ENCODE measurements around the gene C16orf96.
"Not testable (repeated sequence)": the region's sequence is repeated elsewhere in the genome, so short reads cannot be mapped to it uniquely, and the experiment has no call there.

Gene C16orf96

DNA sequence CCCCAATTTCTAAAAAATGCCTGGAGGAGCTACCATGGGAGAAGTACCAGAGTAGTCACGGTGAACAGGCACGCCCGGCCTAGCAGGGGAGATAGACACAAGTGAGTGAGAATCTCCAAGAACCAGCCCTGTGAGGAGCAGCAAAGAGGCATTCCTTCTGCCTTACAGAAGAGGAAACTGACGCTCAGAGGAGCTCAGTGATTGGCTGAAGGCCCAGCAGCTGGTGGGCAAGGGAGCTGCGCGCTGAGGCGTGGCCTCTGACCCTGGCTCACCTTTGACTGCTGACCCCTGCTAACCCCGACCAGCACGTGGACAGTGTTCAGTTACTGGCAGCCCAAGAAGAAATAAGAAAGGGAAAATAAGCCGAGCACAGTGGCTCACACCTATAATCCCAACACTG, 1.8 kb downstream of the C16orf96 start:
- DNase-seq: no peak

DNA sequence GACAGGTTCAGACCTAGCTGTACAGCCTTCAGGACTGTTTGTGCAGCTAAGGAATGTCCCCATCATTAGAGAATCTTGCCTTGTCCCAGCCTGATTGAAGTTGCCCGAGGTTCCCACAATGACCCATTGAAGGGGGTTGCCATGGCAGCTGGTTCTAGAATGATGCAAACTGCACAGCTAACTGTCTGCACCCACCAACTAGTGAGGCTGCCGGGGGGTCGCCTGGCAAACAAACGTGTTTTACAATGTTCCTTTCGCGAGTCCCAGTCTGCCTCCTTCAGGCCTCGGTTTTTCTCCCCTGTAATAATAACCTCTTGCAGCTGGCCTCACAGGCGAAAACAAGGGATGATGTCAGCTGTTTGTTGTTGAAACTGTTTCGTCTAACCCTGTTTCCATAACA, 5.5 kb downstream of the C16orf96 start:
- H3K9me3 ChIP-seq (ENCODE audit: control insufficient read depth, low read length): no peaks in the 10 kb centered on the region
- no peaks in the 10 kb centered on the region for H3K4me1 ChIP-seq (ENCODE audit: control insufficient read depth, insufficient read depth, low read length, poor library complexity, severe bottlenecking)
- no peaks in the 10 kb centered on the region for H3K36me3 ChIP-seq (ENCODE audit: control insufficient read depth, insufficient read depth, low read length)
- H3K4me3 ChIP-seq (ENCODE audit: insufficient read depth, low read depth, low read length, poor library complexity, severe bottlenecking): no peak overlapping the region
- no peak overlapping the region for H3K27ac ChIP-seq (ENCODE audit: insufficient read depth, low read length, poor library complexity, severe bottlenecking)
- no peak for DNase-seq
- H3K27me3 ChIP-seq (replicated peaks; ENCODE audit: control insufficient read depth, insufficient read depth, low read length, poor library complexity, severe bottlenecking): no peaks in the 10 kb centered on the region

More for the DNA sequence above, 1.8 kb downstream of the C16orf96 start:
- Histone ChIP-seq H3K4me1 (ENCODE audit: control insufficient read depth, insufficient read depth, low read length, poor library complexity, severe bottlenecking) (no peaks in the 10 kb centered on the region), H3K36me3 (ENCODE audit: control insufficient read depth, insufficient read depth, low read length) (no peaks in the 10 kb centered on the region), H3K27ac (ENCODE audit: insufficient read depth, low read length, poor library complexity, severe bottlenecking) (no peak overlapping the region), H3K4me3 (ENCODE audit: insufficient read depth, low read depth, low read length, poor library complexity, severe bottlenecking) (no peak overlapping the region), H3K9me3 (ENCODE audit: control insufficient read depth, low read length) (no peaks in the 10 kb centered on the region), H3K27me3 (replicated peaks; ENCODE audit: control insufficient read depth, insufficient read depth, low read length, poor library complexity, severe bottlenecking) (no peaks in the 10 kb centered on the region)

DNA sequence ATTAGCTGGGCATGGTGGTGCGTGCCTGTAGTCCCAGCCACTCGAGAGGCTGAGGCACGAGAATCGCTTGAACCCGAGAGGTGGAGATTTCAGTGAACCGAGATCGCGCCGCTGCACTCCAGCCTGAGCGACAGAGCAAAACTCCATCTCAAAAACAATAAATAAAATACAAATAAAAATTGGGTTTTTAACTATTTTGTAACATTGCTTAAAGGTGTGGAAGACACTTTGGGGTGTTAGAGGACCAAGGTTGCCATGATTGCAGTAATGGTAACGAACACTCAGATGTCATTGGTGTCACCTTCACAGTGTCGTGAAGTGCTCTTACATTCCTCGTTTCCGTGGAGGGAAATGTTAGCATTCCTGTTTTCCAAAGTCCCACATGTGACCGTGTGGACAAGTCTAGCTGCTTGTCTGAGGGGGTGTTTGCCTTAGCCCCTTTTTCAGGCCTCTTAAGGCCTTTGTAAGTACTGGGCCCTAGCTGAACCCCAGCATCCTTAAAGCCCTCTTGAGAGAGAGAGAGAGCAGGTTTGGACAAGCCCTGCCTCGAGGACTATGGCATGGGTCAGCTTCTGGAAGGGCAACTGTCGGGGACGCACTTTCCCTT, 8.6 kb downstream of the C16orf96 start:
- no peaks in the 10 kb centered on the region for H3K9me3 ChIP-seq (ENCODE audit: control insufficient read depth, low read length)
- no peaks in the 10 kb centered on the region for H3K27me3 ChIP-seq (replicated peaks; ENCODE audit: control insufficient read depth, insufficient read depth, low read length, poor library complexity, severe bottlenecking)
- no peak overlapping the region for H3K4me3 ChIP-seq (ENCODE audit: insufficient read depth, low read depth, low read length, poor library complexity, severe bottlenecking)
- DNase-seq: no peak
- H3K36me3 ChIP-seq (ENCODE audit: control insufficient read depth, insufficient read depth, low read length): no peaks in the 10 kb centered on the region
- H3K27ac ChIP-seq (ENCODE audit: insufficient read depth, low read length, poor library complexity, severe bottlenecking): no peak overlapping the region
- no peaks in the 10 kb centered on the region for H3K4me1 ChIP-seq (ENCODE audit: control insufficient read depth, insufficient read depth, low read length, poor library complexity, severe bottlenecking)

DNA sequence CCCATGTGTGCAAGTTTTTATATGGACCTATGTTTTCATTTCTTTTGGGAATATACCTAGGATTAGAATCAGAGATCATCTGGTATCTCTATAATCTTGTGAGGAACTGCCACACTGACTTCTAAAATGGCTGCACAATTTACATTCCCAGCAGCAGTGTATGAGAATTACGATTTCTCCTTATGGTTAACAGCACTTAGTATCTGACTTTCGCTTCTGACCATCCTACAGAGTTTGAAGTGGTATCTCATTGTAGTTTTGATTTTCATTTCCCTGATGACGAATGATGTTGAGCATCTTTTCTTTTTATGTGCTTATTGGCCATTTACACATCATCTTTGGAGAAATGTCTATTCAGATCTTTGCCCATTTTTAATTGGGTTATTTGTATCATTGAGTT, 10.0 kb downstream of the C16orf96 start:
- Histone ChIP-seq H3K9me3 (ENCODE audit: control insufficient read depth, low read length) (no peaks in the 10 kb centered on the region), H3K27ac (ENCODE audit: insufficient read depth, low read length, poor library complexity, severe bottlenecking) (no peak overlapping the region), H3K36me3 (ENCODE audit: control insufficient read depth, insufficient read depth, low read length) (no peaks in the 10 kb centered on the region), H3K4me1 (ENCODE audit: control insufficient read depth, insufficient read depth, low read length, poor library complexity, severe bottlenecking) (no peaks in the 10 kb centered on the region), H3K27me3 (replicated peaks; ENCODE audit: control insufficient read depth, insufficient read depth, low read length, poor library complexity, severe bottlenecking) (no peaks in the 10 kb centered on the region), H3K4me3 (ENCODE audit: insufficient read depth, low read depth, low read length, poor library complexity, severe bottlenecking) (no peak overlapping the region)
- no peak for DNase-seq

DNA sequence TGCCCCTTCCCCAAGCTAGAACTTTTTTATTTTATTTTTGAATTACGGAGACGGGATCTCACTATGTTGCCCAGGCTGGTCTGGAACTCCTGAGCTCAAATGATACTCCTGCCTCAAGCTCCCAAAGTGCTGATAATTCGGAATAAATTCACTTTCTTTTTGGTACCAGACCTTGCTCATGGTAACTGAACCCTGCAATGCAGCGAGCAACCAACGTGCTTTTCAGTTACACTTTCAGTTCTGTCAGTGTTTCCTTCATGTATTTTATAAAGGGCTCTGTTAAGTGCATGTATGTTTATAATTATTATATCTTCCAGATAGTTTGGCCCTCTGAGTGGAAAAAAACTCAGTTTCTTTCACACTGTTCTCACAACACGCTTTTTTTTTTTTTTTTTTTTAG, 13.9 kb downstream of the C16orf96 start:
- Histone ChIP-seq H3K4me1 (ENCODE audit: control insufficient read depth, insufficient read depth, low read length, poor library complexity, severe bottlenecking) (peaks cover 3% of the 10 kb centered on the region), H3K27ac (ENCODE audit: insufficient read depth, low read length, poor library complexity, severe bottlenecking) (no peak overlapping the region), H3K9me3 (ENCODE audit: control insufficient read depth, low read length) (no peaks in the 10 kb centered on the region), H3K36me3 (ENCODE audit: control insufficient read depth, insufficient read depth, low read length) (no peaks in the 10 kb centered on the region), H3K4me3 (ENCODE audit: insufficient read depth, low read depth, low read length, poor library complexity, severe bottlenecking) (no peak overlapping the region), H3K27me3 (replicated peaks; ENCODE audit: control insufficient read depth, insufficient read depth, low read length, poor library complexity, severe bottlenecking) (no peaks in the 10 kb centered on the region)
- DNase-seq: no peak

DNA sequence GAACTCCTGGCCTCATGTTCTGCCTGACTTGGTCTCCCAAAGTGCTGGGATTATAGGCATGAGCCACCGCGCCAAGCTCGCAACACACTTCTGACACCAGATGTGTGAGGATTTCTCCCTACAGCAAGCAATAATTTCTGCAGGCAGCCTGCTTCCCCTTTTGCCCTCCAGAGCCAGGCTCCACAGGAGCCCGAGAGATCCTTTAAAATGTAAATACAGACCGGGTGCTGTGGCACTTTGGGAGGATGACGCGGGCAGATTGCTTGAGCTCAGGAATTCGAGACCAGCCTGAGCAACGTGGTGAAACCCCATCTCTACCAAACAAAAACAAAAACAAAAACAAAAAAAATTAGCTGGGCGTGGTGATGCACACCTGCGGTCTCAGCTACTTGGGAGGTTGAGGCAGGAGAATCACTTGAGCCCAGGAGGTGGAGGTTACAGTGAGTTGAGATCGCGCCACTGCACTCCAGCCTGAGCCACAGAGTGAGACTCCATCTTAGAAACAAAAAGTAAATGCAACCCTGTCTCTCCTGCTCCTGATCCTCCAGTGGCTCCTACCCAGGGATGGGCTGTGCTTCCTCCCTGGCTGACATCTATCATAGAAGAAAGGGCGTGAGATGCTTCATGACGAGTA, 14.7 kb downstream of the C16orf96 start:
- no peaks in the 10 kb centered on the region for H3K9me3 ChIP-seq (ENCODE audit: control insufficient read depth, low read length)
- H3K4me3 ChIP-seq (ENCODE audit: insufficient read depth, low read depth, low read length, poor library complexity, severe bottlenecking): no peak overlapping the region
- no peaks in the 10 kb centered on the region for H3K36me3 ChIP-seq (ENCODE audit: control insufficient read depth, insufficient read depth, low read length)
- H3K27me3 ChIP-seq (replicated peaks; ENCODE audit: control insufficient read depth, insufficient read depth, low read length, poor library complexity, severe bottlenecking): no peaks in the 10 kb centered on the region
- H3K4me1 ChIP-seq (ENCODE audit: control insufficient read depth, insufficient read depth, low read length, poor library complexity, severe bottlenecking): peaks cover 3% of the 10 kb centered on the region
- DNase-seq: no peak
- H3K27ac ChIP-seq (ENCODE audit: insufficient read depth, low read length, poor library complexity, severe bottlenecking): no peak overlapping the region

DNA sequence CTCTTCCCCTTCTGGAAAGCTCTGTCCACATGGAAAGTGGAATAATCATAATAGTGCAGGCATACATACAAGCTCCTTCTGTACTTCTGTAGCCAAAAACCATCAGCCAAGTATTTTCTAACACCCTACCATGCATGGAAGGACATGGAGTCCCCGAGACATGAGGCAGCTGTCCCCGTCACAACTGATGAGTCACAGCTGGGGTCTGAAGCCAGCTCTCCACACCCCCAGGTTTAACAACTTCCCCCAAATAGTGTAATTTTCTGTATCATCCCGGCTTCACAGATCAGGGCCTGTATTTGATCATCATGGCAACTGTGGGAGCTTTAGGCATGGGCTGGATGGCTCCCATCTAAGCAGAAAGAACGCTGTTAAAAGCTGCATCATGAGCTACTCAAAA, 16.6 kb downstream of the C16orf96 start:
- no peaks in the 10 kb centered on the region for H3K27me3 ChIP-seq (replicated peaks; ENCODE audit: control insufficient read depth, insufficient read depth, low read length, poor library complexity, severe bottlenecking)
- H3K27ac ChIP-seq (ENCODE audit: insufficient read depth, low read length, poor library complexity, severe bottlenecking): no peak overlapping the region
- no peaks in the 10 kb centered on the region for H3K9me3 ChIP-seq (ENCODE audit: control insufficient read depth, low read length)
- no peak overlapping the region for H3K4me3 ChIP-seq (ENCODE audit: insufficient read depth, low read depth, low read length, poor library complexity, severe bottlenecking)
- H3K36me3 ChIP-seq (ENCODE audit: control insufficient read depth, insufficient read depth, low read length): no peaks in the 10 kb centered on the region
- peaks cover 3% of the 10 kb centered on the region for H3K4me1 ChIP-seq (ENCODE audit: control insufficient read depth, insufficient read depth, low read length, poor library complexity, severe bottlenecking)
- no peak for DNase-seq

DNA sequence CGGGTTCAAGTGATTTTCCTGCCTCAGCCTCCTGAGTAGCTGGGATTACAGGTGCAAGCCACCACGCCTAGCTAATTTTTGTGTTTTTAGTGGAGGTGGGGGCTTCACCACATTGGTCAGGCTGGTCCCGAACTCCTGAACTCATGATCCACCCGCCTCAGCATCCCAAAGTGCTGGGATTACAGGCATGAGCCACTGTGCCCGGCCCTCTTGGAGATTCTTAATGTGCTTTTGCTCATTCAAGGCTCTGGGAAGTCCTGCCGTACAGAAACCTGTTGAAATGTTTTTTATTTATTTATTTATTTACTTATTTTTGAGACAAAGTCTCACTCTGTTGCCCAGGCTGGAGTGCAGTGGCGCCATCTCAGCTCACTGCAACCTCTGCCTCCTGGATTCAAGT, 17.8 kb downstream of the C16orf96 start:
- not testable (repeated sequence) for DNase-seq; H3K4me1 ChIP-seq (ENCODE audit: control insufficient read depth, insufficient read depth, low read length, poor library complexity, severe bottlenecking); H3K4me3 ChIP-seq (ENCODE audit: insufficient read depth, low read depth, low read length, poor library complexity, severe bottlenecking); H3K27ac ChIP-seq (ENCODE audit: insufficient read depth, low read length, poor library complexity, severe bottlenecking); H3K27me3 ChIP-seq (replicated peaks; ENCODE audit: control insufficient read depth, insufficient read depth, low read length, poor library complexity, severe bottlenecking); H3K36me3 ChIP-seq (ENCODE audit: control insufficient read depth, insufficient read depth, low read length); H3K9me3 ChIP-seq (ENCODE audit: control insufficient read depth, low read length)

GRCh38 chr16:4574919-4575705, 19.0 kb downstream of the C16orf96 start:
- Histone ChIP-seq H3K27me3 (replicated peaks; ENCODE audit: control insufficient read depth, insufficient read depth, low read length, poor library complexity, severe bottlenecking) (no peaks in the 10 kb centered on the region), H3K4me3 (ENCODE audit: insufficient read depth, low read depth, low read length, poor library complexity, severe bottlenecking) (no peak overlapping the region), H3K4me1 (ENCODE audit: control insufficient read depth, insufficient read depth, low read length, poor library complexity, severe bottlenecking) (peaks cover 3% of the 10 kb centered on the region), H3K36me3 (ENCODE audit: control insufficient read depth, insufficient read depth, low read length) (no peaks in the 10 kb centered on the region), H3K9me3 (ENCODE audit: control insufficient read depth, low read length) (no peaks in the 10 kb centered on the region), H3K27ac (ENCODE audit: insufficient read depth, low read length, poor library complexity, severe bottlenecking) (no peak overlapping the region)
- no peak for DNase-seq

DNA sequence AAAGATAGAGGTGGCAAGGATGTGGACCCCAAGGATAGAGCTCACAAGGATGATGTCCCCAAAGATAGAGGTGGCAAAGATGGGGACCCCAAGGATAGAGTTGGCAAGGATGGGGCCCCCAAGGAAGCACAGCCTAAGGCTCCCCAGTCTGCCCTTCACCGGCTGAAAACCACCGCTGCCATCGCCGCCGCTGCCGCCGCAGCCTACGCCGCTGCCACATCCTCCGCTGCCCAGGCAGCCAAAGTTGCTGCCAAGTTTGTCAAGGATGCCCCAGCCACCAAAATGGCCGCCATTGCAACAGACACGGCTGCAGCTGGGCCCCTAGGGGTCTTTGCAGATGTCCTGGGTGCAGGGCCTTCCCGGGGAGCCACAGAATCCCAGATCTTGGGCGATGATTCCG, 19.9 kb downstream of the C16orf96 start:
- DNase-seq: no peak
- Histone ChIP-seq H3K27me3 (replicated peaks; ENCODE audit: control insufficient read depth, insufficient read depth, low read length, poor library complexity, severe bottlenecking) (no peaks in the 10 kb centered on the region), H3K4me3 (ENCODE audit: insufficient read depth, low read depth, low read length, poor library complexity, severe bottlenecking) (no peak overlapping the region), H3K27ac (ENCODE audit: insufficient read depth, low read length, poor library complexity, severe bottlenecking) (no peak overlapping the region), H3K4me1 (ENCODE audit: control insufficient read depth, insufficient read depth, low read length, poor library complexity, severe bottlenecking) (peaks cover 3% of the 10 kb centered on the region), H3K9me3 (ENCODE audit: control insufficient read depth, low read length) (no peaks in the 10 kb centered on the region), H3K36me3 (ENCODE audit: control insufficient read depth, insufficient read depth, low read length) (no peaks in the 10 kb centered on the region)
